ENCODE measurements around the gene CABP7. TPM values are rescaled to one million over a fixed set of nuclear protein-coding genes. Genes with fewer than 3 reads are reported as not detected.
A peak's percentile ranks its signal among the peaks of the same experiment; 100 is the strongest.

The CABP7 gene
- total RNA-seq, 4 donors from 2014 or later: 0.73 to 1.0 TPM; not detected in 2

DNA sequence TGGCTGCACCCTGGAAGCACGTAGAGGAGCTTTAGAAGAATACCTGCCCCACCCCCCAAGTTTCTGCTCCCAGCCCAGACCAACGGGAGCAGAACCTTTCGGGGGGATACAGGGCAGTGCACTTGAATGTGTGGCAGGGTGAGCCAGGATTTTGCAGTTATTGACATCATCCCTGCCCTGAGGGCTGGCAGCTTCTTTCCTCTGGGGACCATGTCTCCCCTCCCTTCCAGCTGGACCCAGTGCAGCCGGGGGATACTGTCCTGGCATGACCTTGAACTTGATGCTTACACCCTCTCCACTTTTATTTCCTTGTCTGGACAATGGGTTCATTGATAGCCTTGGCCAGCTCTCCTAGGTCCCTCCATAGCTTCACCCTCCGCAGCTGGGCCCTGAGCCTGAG is 4.1 kb upstream of the CABP7 start:
- peaks cover 4% of the 10 kb centered on the region for H3K27me3 ChIP-seq
- intact Hi-C loops (cut with DNase I): no loop called here
- TF ChIP-seq POLR2A (IDR thresholded peaks at IDR 0.05): no peak
- TF ChIP-seq, protein P1, sequence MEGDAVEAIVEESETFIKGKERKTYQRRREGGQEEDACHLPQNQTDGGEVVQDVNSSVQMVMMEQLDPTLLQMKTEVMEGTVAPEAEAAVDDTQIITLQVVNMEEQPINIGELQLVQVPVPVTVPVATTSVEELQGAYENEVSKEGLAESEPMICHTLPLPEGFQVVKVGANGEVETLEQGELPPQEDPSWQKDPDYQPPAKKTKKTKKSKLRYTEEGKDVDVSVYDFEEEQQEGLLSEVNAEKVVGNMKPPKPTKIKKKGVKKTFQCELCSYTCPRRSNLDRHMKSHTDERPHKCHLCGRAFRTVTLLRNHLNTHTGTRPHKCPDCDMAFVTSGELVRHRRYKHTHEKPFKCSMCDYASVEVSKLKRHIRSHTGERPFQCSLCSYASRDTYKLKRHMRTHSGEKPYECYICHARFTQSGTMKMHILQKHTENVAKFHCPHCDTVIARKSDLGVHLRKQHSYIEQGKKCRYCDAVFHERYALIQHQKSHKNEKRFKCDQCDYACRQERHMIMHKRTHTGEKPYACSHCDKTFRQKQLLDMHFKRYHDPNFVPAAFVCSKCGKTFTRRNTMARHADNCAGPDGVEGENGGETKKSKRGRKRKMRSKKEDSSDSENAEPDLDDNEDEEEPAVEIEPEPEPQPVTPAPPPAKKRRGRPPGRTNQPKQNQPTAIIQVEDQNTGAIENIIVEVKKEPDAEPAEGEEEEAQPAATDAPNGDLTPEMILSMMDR (IDR thresholded peaks at IDR 0.05): no peak

DNA sequence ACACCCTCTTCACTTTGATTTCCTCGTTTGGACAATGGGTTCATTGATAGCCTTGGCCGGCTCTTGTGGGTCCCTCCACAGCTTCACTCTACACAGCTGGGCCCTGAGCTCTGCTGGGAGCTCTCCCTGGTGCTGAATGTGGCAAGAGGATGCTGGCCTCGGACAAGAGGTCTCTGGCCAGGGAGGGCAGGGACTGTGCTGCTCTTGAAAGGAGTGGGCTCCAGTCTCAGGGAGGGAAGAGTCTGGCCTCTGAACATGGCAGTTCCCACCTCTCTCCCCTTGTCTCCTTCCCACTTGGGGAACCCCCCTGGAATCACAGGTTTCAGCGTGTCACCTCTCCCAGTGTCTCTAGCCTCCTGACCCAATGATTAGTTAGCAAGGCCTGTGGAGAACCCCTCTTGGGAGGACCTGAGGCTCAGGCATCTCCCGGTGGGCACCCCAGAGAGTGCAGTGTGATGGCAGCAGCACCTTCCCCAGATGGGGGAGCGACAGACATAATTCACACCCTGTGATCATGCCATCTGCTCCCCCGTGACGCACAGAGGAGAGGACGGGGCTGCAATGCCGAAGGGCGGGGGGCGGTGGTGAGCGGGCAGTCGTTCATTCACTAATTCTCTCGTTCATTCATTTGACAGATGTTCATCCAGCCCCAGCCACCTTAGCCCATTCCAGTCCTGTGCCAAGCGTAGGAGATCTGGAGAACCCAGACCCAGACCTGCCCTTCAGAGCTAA is 2.8 kb upstream of the CABP7 start:
- Histone ChIP-seq H3K27ac (no peak overlapping the region), H3K36me3 (no peaks in the 10 kb centered on the region), H3K4me3 (replicated peaks in 1 of 3) (no peak overlapping the region), H3K4me1 (peaks cover 0 to 13% of the 10 kb centered on the region in 2 donors), H3K9me3 (no peaks in the 10 kb centered on the region), H3K27me3 (peaks cover 4% of the 10 kb centered on the region)
- intact Hi-C loops (cut with DNase I): no loop called here
- 66 to 72% methylated on average over 14 to 16 of the region's 16 CpGs for WGBS, 2 donors
- peak; percentile 59 to 77 for DNase-seq
- TF ChIP-seq, protein P1 (IDR thresholded peaks at IDR 0.05): no peak

More for the DNA sequence above, 4.1 kb upstream of the CABP7 start:
- Histone ChIP-seq H3K4me3 (replicated peaks in 1 of 3) (no peak overlapping the region), H3K4me1 (peaks cover 0 to 9% of the 10 kb centered on the region in 2 donors), H3K9me3 (no peaks in the 10 kb centered on the region), H3K27ac (no peak overlapping the region), H3K36me3 (no peaks in the 10 kb centered on the region)
- WGBS, 2 donors: 70 to 74% methylated on average over 5 of the region's 5 CpGs
- no peak for DNase-seq

DNA sequence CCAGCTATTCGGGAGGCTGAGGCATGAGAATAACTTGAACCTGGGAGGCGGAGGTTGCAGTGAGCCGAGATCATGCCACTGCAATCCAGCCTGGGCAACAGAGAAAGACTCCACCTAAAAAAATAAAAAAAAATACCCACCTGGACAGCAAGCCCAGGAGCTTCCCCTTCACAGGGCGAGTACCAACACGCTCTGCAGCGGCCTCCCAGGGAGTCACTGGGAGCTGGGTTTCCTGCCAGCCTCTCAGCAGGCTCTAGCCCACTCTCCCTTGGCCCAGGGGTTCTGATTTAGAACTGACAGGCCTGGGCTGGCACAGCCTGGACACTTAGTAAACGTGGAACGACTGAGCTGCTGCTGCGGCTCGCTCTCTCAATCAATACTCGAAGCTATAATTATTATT is 2.0 kb upstream of the CABP7 start:
- H3K9me3 ChIP-seq: no peaks in the 10 kb centered on the region
- H3K36me3 ChIP-seq: no peaks in the 10 kb centered on the region
- 87 to 88% methylated on average over 10 to 11 of the region's 11 CpGs for WGBS, 2 donors
- no peak overlapping the region for H3K27ac ChIP-seq
- no peak for TF ChIP-seq POLR2A (IDR thresholded peaks at IDR 0.05)
- TF ChIP-seq, protein P1 (IDR thresholded peaks at IDR 0.05): no peak
- H3K4me1 ChIP-seq: peaks cover 0 to 13% of the 10 kb centered on the region in 2 donors
- intact Hi-C loops (cut with DNase I): no loop called here
- H3K27me3 ChIP-seq: peaks cover 4% of the 10 kb centered on the region
- DNase-seq: no peak
- no peak overlapping the region for H3K4me3 ChIP-seq (replicated peaks in 1 of 3)

DNA sequence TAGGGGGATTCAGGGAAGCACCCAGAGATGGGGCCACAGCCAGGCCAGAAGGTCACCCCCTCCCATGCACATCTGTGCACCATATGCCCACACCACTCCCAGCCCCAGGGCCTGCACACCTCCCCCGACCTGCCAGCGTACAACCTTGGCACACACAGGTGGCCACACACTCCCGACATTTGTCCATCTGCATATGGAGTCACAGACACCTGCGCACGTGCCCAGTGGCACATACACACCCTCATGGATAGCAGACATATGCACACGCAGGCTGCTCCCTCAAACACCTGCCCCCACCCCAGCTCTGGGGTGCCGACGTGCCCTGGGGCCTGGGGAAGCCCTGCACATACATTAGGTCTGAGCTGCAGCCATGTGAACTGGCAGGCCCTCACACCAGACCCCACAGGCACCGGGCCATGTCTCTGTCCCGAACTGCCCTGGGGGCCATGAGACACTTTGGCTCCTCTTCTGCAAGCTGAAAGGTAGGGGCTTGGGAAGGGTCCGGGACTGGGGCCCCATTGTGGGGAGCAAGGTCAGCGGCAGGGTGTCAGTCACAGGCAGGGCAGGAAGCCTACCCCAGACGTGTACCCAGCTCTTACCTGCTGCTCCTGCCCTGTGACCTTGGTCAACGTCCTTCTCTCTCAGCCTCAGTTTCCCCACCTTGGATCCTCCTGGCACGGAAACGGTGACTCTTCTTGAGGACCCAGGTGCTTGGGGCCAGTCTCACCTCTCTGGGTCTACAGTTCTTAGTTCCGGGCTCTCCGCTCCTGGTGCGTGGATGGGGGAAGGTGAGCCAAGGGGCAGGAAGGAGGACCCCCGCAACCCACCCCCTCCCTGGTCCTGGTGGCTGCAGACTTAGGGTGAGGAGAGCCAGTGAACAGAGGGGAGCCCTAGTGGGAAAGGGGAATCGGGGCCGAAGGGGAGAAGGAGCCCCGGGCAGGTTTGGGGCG is 579 bp upstream of the CABP7 start:
- peaks cover 0 to 13% of the 10 kb centered on the region in 2 donors for H3K4me1 ChIP-seq
- no peaks in the 10 kb centered on the region for H3K9me3 ChIP-seq
- TF ChIP-seq, protein P1 (IDR thresholded peaks at IDR 0.05): no peak
- no peak for TF ChIP-seq POLR2A (IDR thresholded peaks at IDR 0.05)
- H3K36me3 ChIP-seq: no peaks in the 10 kb centered on the region
- no peak for DNase-seq
- no peak overlapping the region for H3K4me3 ChIP-seq (replicated peaks in 1 of 3)
- WGBS, 2 donors: 39 to 54% methylated on average over 9 to 14 of the region's 24 CpGs
- intact Hi-C loops (cut with DNase I): no loop called here
- peaks cover 4% of the 10 kb centered on the region for H3K27me3 ChIP-seq
- no peak overlapping the region for H3K27ac ChIP-seq

Data from thyroid gland (tissue), 4 donors.